HepG2 (cell line): ENCODE results near the gene RBP4. TPM values are rescaled to one million over a fixed set of nuclear protein-coding genes. Genes with fewer than 3 reads are reported as not detected.

Experiments used
- KDM2A ChIP-seq: sonication (generic); formaldehyde crosslinking; IDR thresholded peaks from 2 replicates; pipeline ENCODE4 v1.4.0; 2020; ENCODE audit warnings: low read depth, missing genetic modification reagents, borderline replicate concordance
- MTA3 ChIP-seq: sonication (generic); formaldehyde crosslinking; IDR thresholded peaks from 2 replicates; pipeline ENCODE4 v1.4.0; 2020; ENCODE audit warnings: missing genetic modification reagents
- PRMT3 ChIP-seq: sonication (generic); formaldehyde crosslinking; IDR thresholded peaks from 2 replicates; pipeline ENCODE4 v1.8.1; 2022; ENCODE audit warnings: low read depth, mild to moderate bottlenecking, moderate library complexity, missing genetic modification reagents, borderline replicate concordance
- RCOR2 ChIP-seq: IDR thresholded peaks from 2 replicates; pipeline ENCODE4 v1.6.1; 2016; ENCODE audit warnings: missing biosample characterization, missing genetic modification reagents
- RORA ChIP-seq: sonication (generic); formaldehyde crosslinking; IDR thresholded peaks from 2 replicates; pipeline ENCODE4 v1.5.0; 2020; ENCODE audit warnings: mild to moderate bottlenecking, missing genetic modification reagents, moderate library complexity
- SALL2 ChIP-seq: sonication (generic); formaldehyde crosslinking; IDR thresholded peaks from 2 replicates; pipeline ENCODE4 v1.8.1; 2023; ENCODE audit warnings: mild to moderate bottlenecking, missing genetic modification reagents, inconsistent platforms
- SIN3B ChIP-seq: fragments of 150-350 bp; IDR thresholded peaks from 2 replicates; pipeline ENCODE4 v1.6.1; 2014; ENCODE audit warnings: low read length
- SMC3 ChIP-seq: IDR thresholded peaks from 2 replicates; pipeline ENCODE4 v1.6.1; 2011; ENCODE audit warnings: low read length, improper control_type of control experiment
- SRSF9 ChIP-seq: fragments of 200-400 bp; formaldehyde crosslinking; IDR thresholded peaks from 2 replicates; pipeline ENCODE4 v1.6.1; 2018; ENCODE audit warnings: borderline replicate concordance, mild to moderate bottlenecking, low read depth, low read length; ENCODE audit not compliant: insufficient read depth, poor library complexity, severe bottlenecking
- TEAD3 ChIP-seq: optimal IDR thresholded peaks from 2 replicates; pipeline ENCODE3; 2016; ENCODE audit warnings: borderline replicate concordance
- ZC3H13 ChIP-seq: sonication (generic); formaldehyde crosslinking; IDR thresholded peaks from 2 replicates; pipeline ENCODE4 v1.8.1; 2023; ENCODE audit warnings: mild to moderate bottlenecking, missing genetic modification reagents, moderate library complexity
- ZNF335 ChIP-seq: sonication (generic); formaldehyde crosslinking; IDR thresholded peaks from 2 replicates; pipeline ENCODE4 v1.4.0; 2020; ENCODE audit warnings: missing genetic modification reagents
- ZNF431 ChIP-seq: sonication (generic); formaldehyde crosslinking; IDR thresholded peaks from 2 replicates; pipeline ENCODE4 v1.9.0; 2022; ENCODE audit warnings: missing genetic modification reagents, low read depth, mild to moderate bottlenecking, borderline replicate concordance
- ZNF556 ChIP-seq: sonication (generic); formaldehyde crosslinking; IDR thresholded peaks from 2 replicates; pipeline ENCODE4 v1.4.0; 2020; ENCODE audit warnings: mild to moderate bottlenecking, missing genetic modification reagents, borderline replicate concordance
- polyA plus RNA-seq, 8 experiments: library from polyadenylated mRNA; depleted of rRNA in 3 of 8; stranded (reverse) in 7 of 8; unstranded in 1 of 8; fragments of >200 nt; fragmentation: Illumina TruSeq in 4 of 8; extraction: Trizol in 4 of 8; gene quantifications; 2 replicates each; pipeline versions ENCODE4 v1.2.1 to v1.2.3, GENCODE V29; 2011 to 2016; ENCODE audit warnings: low read depth in 4 of 8, missing spikeins in 1 of 8, mixed read lengths in 1 of 8; ENCODE audit not compliant: insufficient read depth in 1 of 8
- total RNA-seq, 5 experiments: library from RNA; depleted of rRNA; stranded (reverse); fragments of >200 nt; fragmentation: Illumina TruSeq; extraction: Trizol; gene quantifications; 2 replicates each; pipeline ENCODE4 v1.2.3, GENCODE V29; 2016; ENCODE audit warnings: low read depth in 1 of 5
- TF ChIP-seq, protein P1 (sequence below): sonication (generic); formaldehyde crosslinking; IDR thresholded peaks from 2 replicates; pipeline ENCODE4 v1.5.1; 2020; ENCODE audit warnings: mild to moderate bottlenecking, moderate library complexity, missing genetic modification reagents
- TF ChIP-seq, protein P2 (sequence below): sonication (generic); formaldehyde crosslinking; IDR thresholded peaks from 2 replicates; pipeline ENCODE4 v1.4.0; 2020; ENCODE audit warnings: mild to moderate bottlenecking, missing genetic modification reagents
- TF ChIP-seq, protein P3 (sequence below): sonication (generic); formaldehyde crosslinking; IDR thresholded peaks from 2 replicates; pipeline ENCODE4 v1.5.1; 2020; ENCODE audit warnings: missing genetic modification reagents, mild to moderate bottlenecking, borderline replicate concordance

Gene RBP4
- total and polyA plus RNA-seq, 2 of the 13 experiments (the other 11 are each of a cell fraction or from before 2014, with no cell fraction given), result 642 to 931 TPM

DNA sequence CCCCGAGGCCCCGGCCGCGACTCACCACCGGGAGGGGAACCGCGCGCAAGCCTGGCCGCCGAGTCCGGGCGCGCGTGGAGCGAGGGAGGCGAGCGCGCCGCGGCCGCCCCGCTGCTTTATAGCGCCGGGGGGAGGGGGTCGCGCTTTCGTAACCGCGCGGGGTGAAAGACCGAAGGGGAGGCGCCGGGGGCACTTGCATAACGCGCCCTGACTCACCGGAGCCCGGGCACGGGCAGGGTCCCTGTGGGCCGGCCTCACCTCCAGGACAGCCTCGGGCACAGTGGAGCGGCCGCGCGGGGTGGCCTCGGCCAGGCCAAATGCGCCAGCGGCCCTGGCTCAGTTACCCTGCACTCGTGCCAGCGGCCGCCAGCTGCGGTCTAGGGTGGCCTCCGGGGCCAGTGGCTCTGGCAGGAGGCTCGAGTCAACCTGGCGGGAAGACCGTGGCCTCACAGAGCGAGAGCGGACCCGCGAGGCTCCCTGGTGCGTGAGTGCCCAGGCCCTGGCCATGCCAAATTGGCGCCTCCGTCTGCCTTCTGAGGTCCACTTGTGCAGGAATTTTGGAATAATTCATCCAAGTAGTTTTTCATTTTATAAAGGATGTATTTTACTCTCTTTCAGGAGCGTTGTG lies at the start of gene RBP4 (continued):
- TF ChIP-seq SMC3 (no peak), ZNF556 (peak; percentile 82; the same call in 1 of the 2 replicates), TEAD3 (peak; percentile 44), ZC3H13 (CRISPR knock-in tag) (0 out of 2 replicates have a peak, but pooled peaks have one; percentile 72), ZNF431 (CRISPR knock-in tag) (peak; percentile 91), ZNF335 (0 out of 2 replicates have a peak, but pooled peaks have one; percentile 58), KDM2A (CRISPR knock-in tag) (peak; percentile 60), MTA3 (CRISPR knock-in tag) (no peak), SIN3B (no peak), PRMT3 (CRISPR knock-in tag) (peak; percentile 83), RORA (no peak), RCOR2 (CRISPR knock-in tag) (no peak), SALL2 (peak; percentile 85), SRSF9 (no peak)
- TF ChIP-seq, protein P1, sequence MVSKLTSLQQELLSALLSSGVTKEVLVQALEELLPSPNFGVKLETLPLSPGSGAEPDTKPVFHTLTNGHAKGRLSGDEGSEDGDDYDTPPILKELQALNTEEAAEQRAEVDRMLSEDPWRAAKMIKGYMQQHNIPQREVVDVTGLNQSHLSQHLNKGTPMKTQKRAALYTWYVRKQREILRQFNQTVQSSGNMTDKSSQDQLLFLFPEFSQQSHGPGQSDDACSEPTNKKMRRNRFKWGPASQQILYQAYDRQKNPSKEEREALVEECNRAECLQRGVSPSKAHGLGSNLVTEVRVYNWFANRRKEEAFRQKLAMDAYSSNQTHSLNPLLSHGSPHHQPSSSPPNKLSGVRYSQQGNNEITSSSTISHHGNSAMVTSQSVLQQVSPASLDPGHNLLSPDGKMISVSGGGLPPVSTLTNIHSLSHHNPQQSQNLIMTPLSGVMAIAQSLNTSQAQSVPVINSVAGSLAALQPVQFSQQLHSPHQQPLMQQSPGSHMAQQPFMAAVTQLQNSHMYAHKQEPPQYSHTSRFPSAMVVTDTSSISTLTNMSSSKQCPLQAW (CRISPR knock-in tag), result peak; percentile 58; the same call in 1 of the 2 replicates
- TF ChIP-seq, protein P2, sequence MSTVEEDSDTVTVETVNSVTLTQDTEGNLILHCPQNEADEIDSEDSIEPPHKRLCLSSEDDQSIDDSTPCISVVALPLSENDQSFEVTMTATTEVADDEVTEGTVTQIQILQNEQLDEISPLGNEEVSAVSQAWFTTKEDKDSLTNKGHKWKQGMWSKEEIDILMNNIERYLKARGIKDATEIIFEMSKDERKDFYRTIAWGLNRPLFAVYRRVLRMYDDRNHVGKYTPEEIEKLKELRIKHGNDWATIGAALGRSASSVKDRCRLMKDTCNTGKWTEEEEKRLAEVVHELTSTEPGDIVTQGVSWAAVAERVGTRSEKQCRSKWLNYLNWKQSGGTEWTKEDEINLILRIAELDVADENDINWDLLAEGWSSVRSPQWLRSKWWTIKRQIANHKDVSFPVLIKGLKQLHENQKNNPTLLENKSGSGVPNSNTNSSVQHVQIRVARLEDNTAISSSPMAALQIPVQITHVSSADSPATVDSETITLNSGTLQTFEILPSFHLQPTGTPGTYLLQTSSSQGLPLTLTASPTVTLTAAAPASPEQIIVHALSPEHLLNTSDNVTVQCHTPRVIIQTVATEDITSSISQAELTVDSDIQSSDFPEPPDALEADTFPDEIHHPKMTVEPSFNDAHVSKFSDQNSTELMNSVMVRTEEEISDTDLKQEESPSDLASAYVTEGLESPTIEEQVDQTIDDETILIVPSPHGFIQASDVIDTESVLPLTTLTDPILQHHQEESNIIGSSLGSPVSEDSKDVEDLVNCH (CRISPR knock-in tag), result no peak
- TF ChIP-seq, protein P3, sequence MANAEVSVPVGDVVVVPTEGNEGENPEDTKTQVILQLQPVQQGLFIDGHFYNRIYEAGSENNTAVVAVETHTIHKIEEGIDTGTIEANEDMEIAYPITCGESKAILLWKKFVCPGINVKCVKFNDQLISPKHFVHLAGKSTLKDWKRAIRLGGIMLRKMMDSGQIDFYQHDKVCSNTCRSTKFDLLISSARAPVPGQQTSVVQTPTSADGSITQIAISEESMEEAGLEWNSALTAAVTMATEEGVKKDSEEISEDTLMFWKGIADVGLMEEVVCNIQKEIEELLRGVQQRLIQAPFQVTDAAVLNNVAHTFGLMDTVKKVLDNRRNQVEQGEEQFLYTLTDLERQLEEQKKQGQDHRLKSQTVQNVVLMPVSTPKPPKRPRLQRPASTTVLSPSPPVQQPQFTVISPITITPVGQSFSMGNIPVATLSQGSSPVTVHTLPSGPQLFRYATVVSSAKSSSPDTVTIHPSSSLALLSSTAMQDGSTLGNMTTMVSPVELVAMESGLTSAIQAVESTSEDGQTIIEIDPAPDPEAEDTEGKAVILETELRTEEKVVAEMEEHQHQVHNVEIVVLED (CRISPR knock-in tag), result peak; percentile 36; the same call in 1 of the 2 replicates
